CD8-positive, alpha-beta memory T cell (primary cell): ENCODE data around the gene BLOC1S1. TPM values are rescaled to one million over a fixed set of nuclear protein-coding genes. Genes with fewer than 3 reads are reported as not detected.
A peak's percentile ranks its signal among the peaks of the same experiment; 100 is the strongest.

Experiments
- CTCF ChIA-PET: fragments of 350-600 bp; sonication (Branson Sonifier 250); formaldehyde crosslinking; loops from one replicate; lab custom pipeline; 2021; ENCODE audit warnings: antibody characterized with exemption; lab: Charles Lee
- POLR2A ChIA-PET: fragments of 350-600 bp; sonication (Branson Sonifier 250); formaldehyde crosslinking; loops from one replicate; lab custom pipeline; 2021; ENCODE audit warnings: antibody characterized with exemption; lab: Charles Lee
- DNase-seq, 5 donors: peaks; one replicate each; pipeline versions ENCODE4 v3.0.0 to v3.0.0-alpha.2; 2020 to 2022; ENCODE audit warnings: mixed read lengths in 1 of 5
- H3K27ac ChIP-seq: one replicate; pipeline ENCODE4 v1.7.0; 2013; ENCODE audit warnings: low read depth, mild to moderate bottlenecking, low read length, moderate library complexity
- H3K27me3 ChIP-seq: 2 replicates; pipeline ENCODE4 v1.7.0; 2013; ENCODE audit warnings: low read length, mild to moderate bottlenecking; ENCODE audit not compliant: insufficient read depth, poor library complexity, severe bottlenecking
- H3K36me3 ChIP-seq: 2 replicates; pipeline ENCODE4 v1.7.0; 2013; ENCODE audit warnings: mild to moderate bottlenecking, low read length, moderate library complexity; ENCODE audit not compliant: insufficient read depth
- H3K4me1 ChIP-seq: 2 replicates; pipeline ENCODE4 v1.7.0; 2013; ENCODE audit warnings: mild to moderate bottlenecking, low read length, moderate library complexity; ENCODE audit not compliant: insufficient read depth
- H3K4me3 ChIP-seq: 2 replicates; pipeline ENCODE4 v1.7.0; 2013; ENCODE audit warnings: mild to moderate bottlenecking, low read length
- H3K9me3 ChIP-seq: 2 replicates; pipeline ENCODE4 v1.7.0; 2013; ENCODE audit warnings: mild to moderate bottlenecking, low read length
- H3K27ac Mint-ChIP-seq, 8 donors: one replicate each; pipeline ENCODE4 v1.8.0; 2020 to 2021; ENCODE audit warnings: mixed read lengths in 8 of 8, mild to moderate bottlenecking in 6 of 8, inconsistent platforms in 3 of 8, moderate library complexity in 3 of 8
- H3K27me3 Mint-ChIP-seq, 2 donors: one replicate each; pipeline ENCODE4 v1.8.0; 2020 to 2021; ENCODE audit warnings: mixed read lengths in 2 of 2, mild to moderate bottlenecking in 1 of 2, moderate library complexity in 1 of 2
- H3K36me3 Mint-ChIP-seq, 3 donors: one replicate each; pipeline ENCODE4 v1.8.0; 2020 to 2021; ENCODE audit warnings: mixed read lengths in 3 of 3, inconsistent platforms in 1 of 3, mild to moderate bottlenecking in 1 of 3
- H3K4me1 Mint-ChIP-seq, 3 donors: one replicate each; pipeline ENCODE4 v1.8.0; 2020 to 2021; ENCODE audit warnings: mixed read lengths in 3 of 3, inconsistent platforms in 1 of 3, mild to moderate bottlenecking in 1 of 3
- H3K4me3 Mint-ChIP-seq, 7 donors: one replicate each; pipeline ENCODE4 v1.8.0; 2020 to 2021; ENCODE audit warnings: mixed read lengths in 7 of 7, mild to moderate bottlenecking in 6 of 7, moderate library complexity in 4 of 7, inconsistent platforms in 2 of 7
- H3K9me3 Mint-ChIP-seq, 5 donors: one replicate each; pipeline ENCODE4 v1.8.0; 2020 to 2022; ENCODE audit warnings: mixed read lengths in 5 of 5, mild to moderate bottlenecking in 3 of 5, moderate library complexity in 2 of 5, inconsistent platforms in 1 of 5
- polyA plus RNA-seq: library from polyadenylated mRNA; unstranded; fragments of 300-500 nt; fragmentation: Illumina TruSeq; gene quantifications from one replicate; pipeline ENCODE4 v1.2.3, GENCODE V29; 2021
- total RNA-seq, 2 experiments: library from RNA; stranded (reverse); gene quantifications; one replicate each; pipeline ENCODE4 v1.2.3, GENCODE V29; 2021

The BLOC1S1 gene
- total and polyA plus RNA-seq, 3 experiments from 2014 or later = 90.2 to 110 (median 97.5) TPM

GRCh38 chr12:55716582-55716957 is 724 bp downstream of the BLOC1S1 start:
- Mint-ChIP-seq H3K4me3 (peak overlapping the region; percentile 82 to 97 (median 93)), H3K36me3 (peaks cover 0 to 25% (median 0%) of the 10 kb centered on the region in 3 donors), H3K4me1 (peaks cover 31 to 62% (median 33%) of the 10 kb centered on the region in 3 donors), H3K27ac (peak overlapping the region; percentile 89 to 98 (median 95)), H3K27me3 (peaks cover 0 to 5% of the 10 kb centered on the region in 2 donors), H3K9me3 (no peaks in the 10 kb centered on the region)
- CTCF ChIA-PET = interaction anchor here (0.8 to 3.8 kb wide), 6 partner anchors 8 to 212 kb away, joined by 3 to 37 read pairs (median 4); partner anchors contain the start of gene DNAJC14
- peak overlapping the region; percentile 79 for H3K27ac ChIP-seq
- no peaks in the 10 kb centered on the region for H3K9me3 ChIP-seq
- peak overlapping the region; percentile 98 for H3K4me3 ChIP-seq
- POLR2A ChIA-PET = interaction anchor here (0.9 to 2.3 kb wide), 7 partner anchors 13 to 970 kb away, joined by 3 to 8 read pairs (median 4); partner anchors contain the start of genes CD63, DNAJC14, ORMDL2 and RAB5B
- H3K4me1 ChIP-seq = peaks cover 24% of the 10 kb centered on the region
- no peaks in the 10 kb centered on the region for H3K27me3 ChIP-seq
- H3K36me3 ChIP-seq = no peaks in the 10 kb centered on the region
- DNase-seq = no peak

GRCh38 chr12:55717011-55718007 is 1.5 kb downstream of the BLOC1S1 start:
- Mint-ChIP-seq H3K4me1 (peaks cover 31 to 65% (median 33%) of the 10 kb centered on the region in 3 donors), H3K4me3 (peak overlapping the region; percentile 82 to 97 (median 93)), H3K9me3 (no peaks in the 10 kb centered on the region), H3K27me3 (peaks cover 0 to 5% of the 10 kb centered on the region in 2 donors), H3K27ac (peak overlapping the region in 7 of 8 donors; percentile 84 to 98 (median 95)), H3K36me3 (peaks cover 0 to 26% (median 0%) of the 10 kb centered on the region in 3 donors)
- no peaks in the 10 kb centered on the region for H3K36me3 ChIP-seq
- peak overlapping the region; percentile 98 for H3K4me3 ChIP-seq
- no peak for DNase-seq
- CTCF ChIA-PET = interaction anchor here (1.0 to 3.8 kb wide), 4 partner anchors 12 to 211 kb away, joined by 3 to 37 read pairs (median 4); no protein-coding TSS in a partner anchor
- POLR2A ChIA-PET = interaction anchor here (1.0 to 2.3 kb wide), 3 partner anchors 21 to 472 kb away, joined by 3 to 8 read pairs (median 3); partner anchors contain the start of genes RAB5B and SMARCC2
- peaks cover 24% of the 10 kb centered on the region for H3K4me1 ChIP-seq
- H3K27ac ChIP-seq = no peak overlapping the region
- no peaks in the 10 kb centered on the region for H3K27me3 ChIP-seq
- no peaks in the 10 kb centered on the region for H3K9me3 ChIP-seq

GRCh38 chr12:55718015-55718414 is 2.2 kb downstream of the BLOC1S1 start:
- Mint-ChIP-seq H3K4me1 (peaks cover 31 to 65% (median 33%) of the 10 kb centered on the region in 3 donors), H3K27me3 (peaks cover 0 to 5% of the 10 kb centered on the region in 2 donors), H3K9me3 (no peaks in the 10 kb centered on the region), H3K36me3 (peaks cover 0 to 26% (median 0%) of the 10 kb centered on the region in 3 donors), H3K27ac (peak overlapping the region in 4 of 8 donors; percentile 35 to 98 (median 52)), H3K4me3 (peak overlapping the region in 5 of 7 donors; percentile 5 to 94 (median 90))
- no peak for DNase-seq
- Histone ChIP-seq H3K4me3 (no peak overlapping the region), H3K27me3 (no peaks in the 10 kb centered on the region), H3K9me3 (no peaks in the 10 kb centered on the region), H3K4me1 (peaks cover 24% of the 10 kb centered on the region), H3K36me3 (no peaks in the 10 kb centered on the region), H3K27ac (no peak overlapping the region)
- ChIA-PET POLR2A (interaction anchor here (1.3 kb wide), 1 partner anchor 256 kb away, joined by 3 read pairs; the partner anchor contains the start of gene RAB5B), CTCF (interaction anchor here (1.0 to 3.8 kb wide), 2 partner anchors 12 to 19 kb away, joined by 3 to 37 read pairs; no protein-coding TSS in a partner anchor)

GRCh38 chr12:55718624-55719275 is 2.9 kb downstream of the BLOC1S1 start:
- Mint-ChIP-seq H3K4me3 (peak overlapping the region in 2 of 7 donors; percentile 30 to 39), H3K4me1 (peaks cover 31 to 65% (median 33%) of the 10 kb centered on the region in 3 donors), H3K27me3 (peaks cover 0 to 5% of the 10 kb centered on the region in 2 donors), H3K27ac (peak overlapping the region in 4 of 8 donors; percentile 17 to 61 (median 54)), H3K9me3 (no peaks in the 10 kb centered on the region), H3K36me3 (peaks cover 0 to 33% (median 2%) of the 10 kb centered on the region in 3 donors)
- Histone ChIP-seq H3K27ac (no peak overlapping the region), H3K27me3 (no peaks in the 10 kb centered on the region), H3K36me3 (no peaks in the 10 kb centered on the region), H3K4me1 (peaks cover 24% of the 10 kb centered on the region), H3K4me3 (no peak overlapping the region), H3K9me3 (no peaks in the 10 kb centered on the region)
- DNase-seq = no peak
- ChIA-PET CTCF (interaction anchor here (1.0 to 6.9 kb wide), 4 partner anchors 11 to 19 kb away, joined by 3 to 67 read pairs (median 28); partner anchors contain the start of gene CD63), POLR2A (interaction anchor here (0.6 kb wide), 1 partner anchor 13 kb away, joined by 5 read pairs; no protein-coding TSS in a partner anchor)

- ChIA-PET CTCF (interaction anchor here (1.5 to 6.9 kb wide), 3 partner anchors 10 to 63 kb away, joined by 5 to 67 read pairs (median 20); partner anchors contain the start of gene CD63), POLR2A (interaction anchor here (0.6 to 0.8 kb wide), 2 partner anchors 12 to 18 kb away, joined by 3 to 5 read pairs; no protein-coding TSS in a partner anchor)
- Mint-ChIP-seq H3K4me1 (peaks cover 31 to 65% (median 33%) of the 10 kb centered on the region in 3 donors), H3K9me3 (no peaks in the 10 kb centered on the region), H3K27ac (peak overlapping the region in 4 of 8 donors; percentile 17 to 80 (median 54)), H3K4me3 (peak overlapping the region in 1 of 7 donors; percentile 30), H3K36me3 (peaks cover 0 to 37% (median 2%) of the 10 kb centered on the region in 3 donors), H3K27me3 (peaks cover 0 to 5% of the 10 kb centered on the region in 2 donors)
- Histone ChIP-seq H3K36me3 (no peaks in the 10 kb centered on the region), H3K4me1 (peaks cover 24% of the 10 kb centered on the region), H3K4me3 (no peak overlapping the region), H3K9me3 (no peaks in the 10 kb centered on the region), H3K27ac (no peak overlapping the region), H3K27me3 (no peaks in the 10 kb centered on the region)
- DNase-seq = no peak
These were observed 3.5 kb downstream of the BLOC1S1 start for GRCh38 chr12:55719371-55719770.

GRCh38 chr12:55720071-55720564 is 4.3 kb downstream of the BLOC1S1 start, which contains the start of gene RDH5:
TSS of gene RDH5 (plus strand) at chr12:55720393. CDS start at chr12:55721185, 792 bp downstream.
- Histone ChIP-seq H3K36me3 (no peaks in the 10 kb centered on the region), H3K27ac (no peak within 1 kb of the TSS), H3K4me3 (no peak within 1 kb of the TSS), H3K27me3 (no peaks in the 10 kb centered on the region), H3K4me1 (peaks cover 27% of the 10 kb centered on the region), H3K9me3 (no peaks in the 10 kb centered on the region)
- peak within 1 kb of the TSS in 2 of 7 donors; percentile 30 to 44 for H3K4me3 Mint-ChIP-seq
- H3K4me1 Mint-ChIP-seq = peaks cover 38 to 70% (median 38%) of the 10 kb centered on the region in 3 donors
- ChIA-PET CTCF (interaction anchor here (1.5 to 6.9 kb wide), 3 partner anchors 10 to 64 kb away, joined by 5 to 67 read pairs (median 20); partner anchors contain the start of gene CD63), POLR2A (interaction anchor here (0.5 to 0.8 kb wide), 2 partner anchors 17 to 250 kb away, joined by 3 to 10 read pairs; no protein-coding TSS in a partner anchor)
- peaks cover 0 to 42% (median 3%) of the 10 kb centered on the region in 3 donors for H3K36me3 Mint-ChIP-seq
- H3K27ac Mint-ChIP-seq = peak within 1 kb of the TSS in 4 of 8 donors; percentile 17 to 80 (median 53)
- H3K27me3 Mint-ChIP-seq = peaks cover 0 to 5% of the 10 kb centered on the region in 2 donors
- DNase-seq = no peak
- no peaks in the 10 kb centered on the region for H3K9me3 Mint-ChIP-seq
